HepG2 (cell line): ENCODE data around the gene NUDT9. TPM values are rescaled to one million over a fixed set of nuclear protein-coding genes. Genes with fewer than 3 reads are reported as not detected.
A peak's percentile ranks its signal among the peaks of the same experiment; 100 is the strongest.

ENCODE experiments used
- ATAC-seq: fragments of 200-7000 bp; cut with Tn5 transposase; 3 replicates; pipeline ENCODE4 v1.9.1; 2020; ENCODE audit warnings: mild to moderate bottlenecking, moderate library complexity
- Bru-seq: library from RNA; stranded (reverse); fragments of 400-500 nt; gene quantifications from one replicate; lab custom pipeline; 2021; lab: Mats Ljungman, UMichigan
- BruChase-seq, 2 experiments: library from RNA; stranded (reverse); fragments of 400-500 nt; gene quantifications; one replicate each; lab custom pipeline; 2021; lab: Mats Ljungman, UMichigan
- BruUV-seq: library from RNA; stranded (reverse); fragments of 400-500 nt; replicated peaks from 2 replicates; lab custom pipeline; 2021; lab: Mats Ljungman, UMichigan
- CTCF ChIA-PET: fragments of 300-600 bp; formaldehyde crosslinking; extraction: SDS; loops from one replicate; lab custom pipeline; 2021; ENCODE audit warnings: low total read pairs, inconsistent platforms, low intra/inter-chr PET ratio; lab: Yijun Ruan, JAX
- POLR2A ChIA-PET: fragments of 350-600 bp; sonication (Branson Sonifier 250); formaldehyde crosslinking; loops from one replicate; lab custom pipeline; 2020; ENCODE audit warnings: antibody characterized with exemption, inconsistent platforms; lab: Yijun Ruan, JAX
- DNase-seq: peaks from one replicate; pipeline ENCODE4 v3.0.0-alpha.2; 2015; ENCODE audit warnings: low spot score
- FAIRE-seq: peaks from 3 replicates; lab custom pipeline; 2011; peaks lifted over from hg19 to GRCh38; lab: Jason Lieb, UNC
- H2AFZ ChIP-seq: one replicate; pipeline ENCODE4 v1.6.1; 2011; ENCODE audit warnings: low read length, inconsistent platforms
- H3K27ac ChIP-seq: fragments of 300-600 bp; 3 replicates; pipeline ENCODE4 v1.8.0; 2011; ENCODE audit warnings: mixed run types, mild to moderate bottlenecking, mixed read lengths, low read length, inconsistent platforms; ENCODE audit not compliant: insufficient read depth; ENCODE audit errors: extremely low read length
- H3K27me3 ChIP-seq, 2 experiments: fragments of 200-600 bp in 1 of 2; 2 replicates in 1 of 2; 3 replicates in 1 of 2; pipeline versions ENCODE4 v1.6.0 to v1.8.0; 2011; ENCODE audit warnings: low read length in 2 of 2, mild to moderate bottlenecking in 2 of 2, moderate library complexity in 2 of 2, inconsistent platforms in 1 of 2; ENCODE audit not compliant: insufficient read depth in 2 of 2, control insufficient read depth in 1 of 2
- H3K36me3 ChIP-seq, 2 experiments: fragments of 200-600 bp in 1 of 2; replicated peaks in 1 of 2; 2 replicates in 1 of 2; 3 replicates in 1 of 2; pipeline versions ENCODE4 v1.5.1 to v1.8.0; 2011; ENCODE audit warnings: low read length in 2 of 2, inconsistent platforms in 1 of 2; ENCODE audit not compliant: insufficient read depth in 2 of 2, control insufficient read depth in 1 of 2
- H3K4me1 ChIP-seq: 2 replicates; pipeline ENCODE4 v1.5.1; 2012; ENCODE audit warnings: low read length, inconsistent platforms; ENCODE audit not compliant: insufficient read depth
- H3K4me2 ChIP-seq: 2 replicates; pipeline ENCODE4 v1.6.0; 2011; ENCODE audit warnings: low read depth, low read length, inconsistent platforms
- H3K4me3 ChIP-seq, 3 experiments: fragments of 200-600 bp in 1 of 3; sonication (generic), shearing (Covaris generic) in 1 of 3; replicated peaks in 1 of 3; 2 replicates each; pipeline ENCODE4 v1.5.1; 2011 to 2016; ENCODE audit warnings: low read length in 3 of 3, inconsistent platforms in 2 of 3, low read depth in 2 of 3, mild to moderate bottlenecking in 2 of 3, control low read depth in 1 of 3, mixed read lengths in 1 of 3; ENCODE audit not compliant: insufficient read depth in 1 of 3
- H3K79me2 ChIP-seq: one replicate; pipeline ENCODE4 v1.6.1; 2011; ENCODE audit warnings: low read length, inconsistent platforms; ENCODE audit not compliant: insufficient read depth
- H3K9ac ChIP-seq: 2 replicates; pipeline ENCODE4 v1.6.0; 2011; ENCODE audit warnings: mild to moderate bottlenecking, low read depth, low read length, inconsistent platforms; ENCODE audit not compliant: insufficient read depth
- H3K9me3 ChIP-seq: 2 replicates; pipeline ENCODE4 v1.5.1; 2012; ENCODE audit warnings: mild to moderate bottlenecking, low read length
- H4K20me1 ChIP-seq: 2 replicates; pipeline ENCODE4 v1.6.0; 2011; ENCODE audit warnings: inconsistent platforms, mild to moderate bottlenecking, low read length, moderate library complexity; ENCODE audit not compliant: insufficient read depth
- CENPBD1 ChIP-seq: sonication (generic); formaldehyde crosslinking; IDR thresholded peaks from 2 replicates; pipeline ENCODE4 v1.8.0; 2022; ENCODE audit warnings: missing genetic modification reagents, low read depth, mild to moderate bottlenecking, borderline replicate concordance
- ETS1 ChIP-seq: sonication (generic); formaldehyde crosslinking; IDR thresholded peaks from 2 replicates; pipeline ENCODE4 v1.4.0; 2020; ENCODE audit warnings: missing genetic modification reagents
- MNT ChIP-seq: fragments of 450-650 bp; IDR thresholded peaks from 2 replicates; pipeline ENCODE4 v1.6.1; 2016
- PATZ1 ChIP-seq: sonication (generic); formaldehyde crosslinking; IDR thresholded peaks from 2 replicates; pipeline ENCODE4 v1.4.0; 2020; ENCODE audit warnings: missing genetic modification reagents
- PAX8 ChIP-seq: sonication (generic); formaldehyde crosslinking; IDR thresholded peaks from 2 replicates; pipeline ENCODE4 v1.8.0; 2022; ENCODE audit warnings: mild to moderate bottlenecking, missing genetic modification reagents, borderline replicate concordance
- SMYD3 ChIP-seq: sonication (generic); formaldehyde crosslinking; IDR thresholded peaks from 2 replicates; pipeline ENCODE4 v1.8.1; 2023; ENCODE audit warnings: mild to moderate bottlenecking, missing genetic modification reagents
- ZNF567 ChIP-seq: sonication (generic); formaldehyde crosslinking; IDR thresholded peaks from 2 replicates; pipeline ENCODE4 v1.8.1; 2023; ENCODE audit warnings: mild to moderate bottlenecking, missing genetic modification reagents, borderline replicate concordance
- ZNF598 ChIP-seq: sonication (generic); formaldehyde crosslinking; IDR thresholded peaks from 2 replicates; pipeline ENCODE4 v1.5.1; 2020; ENCODE audit warnings: mild to moderate bottlenecking, missing genetic modification reagents, borderline replicate concordance
- ZNF737 ChIP-seq: sonication (generic); formaldehyde crosslinking; IDR thresholded peaks from 2 replicates; pipeline ENCODE4 v1.5.0; 2020; ENCODE audit warnings: missing genetic modification reagents, mild to moderate bottlenecking, borderline replicate concordance
- WGBS: methylation state at CpG from one replicate; pipeline ENCODE4 v1.1.6; 2017; ENCODE audit warnings: low lambda C conversion rate; 5-methylcytosine and 5-hydroxymethylcytosine counted together
- in situ Hi-C: cut with HindIII; loops from 2 replicates; pipeline ENCODE4 v1.10.0; 2017; ENCODE audit warnings: low pct_unique_long_range_greater_than_20kb; ENCODE audit not compliant: extremely low pct_ligation_motif_present
- intact Hi-C: fragments of 100-400 bp; cut with micrococcal nuclease; formaldehyde crosslinking; loops from one replicate; pipeline ENCODE4 v1.10.0; 2022; ENCODE audit not compliant: unreplicated experiment
- long read RNA-seq, 2 experiments: library from RNA in 1 of 2; library from polyadenylated mRNA in 1 of 2; stranded (forward) in 1 of 2; unstranded in 1 of 2; transcript quantifications; one replicate each; pipeline ENCODE4 v2.0.0, GENCODE V29; 2019 to 2022
- polyA minus RNA-seq, 3 experiments: library from RNA; depleted of rRNA, polyadenylated mRNA; stranded (reverse); fragments of >200 nt; gene quantifications; 2 replicates each; pipeline ENCODE4 v1.2.3, GENCODE V29; 2011; ENCODE audit warnings: low replicate concordance in 1 of 3
- polyA plus RNA-seq, 8 experiments: library from polyadenylated mRNA; depleted of rRNA in 3 of 8; stranded (reverse) in 7 of 8; unstranded in 1 of 8; fragments of >200 nt; fragmentation: Illumina TruSeq in 4 of 8; extraction: Trizol in 4 of 8; gene quantifications; 2 replicates each; pipeline versions ENCODE4 v1.2.1 to v1.2.3, GENCODE V29; 2011 to 2016; ENCODE audit warnings: low read depth in 4 of 8, missing spikeins in 1 of 8, mixed read lengths in 1 of 8; ENCODE audit not compliant: insufficient read depth in 1 of 8
- total RNA-seq, 5 experiments: library from RNA; depleted of rRNA; stranded (reverse); fragments of >200 nt; fragmentation: Illumina TruSeq; extraction: Trizol; gene quantifications; 2 replicates each; pipeline ENCODE4 v1.2.3, GENCODE V29; 2016; ENCODE audit warnings: low read depth in 1 of 5

The NUDT9 gene
- 9.7 and 10.4 TPM in 2 replicates for total RNA-seq (2016; rRNA removed; fragmentation: Illumina TruSeq; extraction: Trizol)
- total RNA-seq (2016; cell fraction: cytosol; rRNA removed; fragmentation: Illumina TruSeq; extraction: Trizol; ENCODE audit: low read depth): 4.4 and 4.5 TPM in 2 replicates
- 8.4 and 12.1 TPM in 2 replicates for total RNA-seq (2016; cell fraction: insoluble cytoplasmic fraction; rRNA removed; fragmentation: Illumina TruSeq; extraction: Trizol)
- 6.1 and 6.5 TPM in 2 replicates for total RNA-seq (2016; cell fraction: membrane; rRNA removed; fragmentation: Illumina TruSeq; extraction: Trizol)
- 12.8 and 15.6 TPM in 2 replicates for total RNA-seq (2016; cell fraction: nucleus; rRNA removed; fragmentation: Illumina TruSeq; extraction: Trizol)
- 11.2 and 12.3 TPM in 2 replicates for polyA plus RNA-seq (2011; rRNA removed)
- polyA plus RNA-seq (2011; cell fraction: cytosol; rRNA removed): 7.3 and 10.3 TPM in 2 replicates
- 6.9 and 8.4 TPM in 2 replicates for polyA plus RNA-seq (2011; cell fraction: nucleus; rRNA removed)
- polyA plus RNA-seq (2012): 19.7 and 20.0 TPM in 2 replicates
- 8.1 and 8.4 TPM in 2 replicates for polyA plus RNA-seq (2016; cell fraction: cytosol; fragmentation: Illumina TruSeq; extraction: Trizol; ENCODE audit: low read depth)
- 22.9 and 26.8 TPM in 2 replicates for polyA plus RNA-seq (2016; cell fraction: insoluble cytoplasmic fraction; fragmentation: Illumina TruSeq; extraction: Trizol; ENCODE audit: low read depth)
- 7.6 and 9.6 TPM in 2 replicates for polyA plus RNA-seq (2016; cell fraction: membrane; fragmentation: Illumina TruSeq; extraction: Trizol; ENCODE audit: low read depth)
- polyA plus RNA-seq (2016; cell fraction: nucleus; fragmentation: Illumina TruSeq; extraction: Trizol; ENCODE audit: insufficient read depth, low read depth): 41.0 and 46.0 TPM in 2 replicates
- 9.9 and 15.3 TPM in 2 replicates for polyA minus RNA-seq (2011; rRNA and poly(A)+ RNA removed; ENCODE audit: low replicate concordance)
- polyA minus RNA-seq (2011; cell fraction: cytosol; rRNA and poly(A)+ RNA removed): 6.2 and 9.4 TPM in 2 replicates
- 21.8 and 27.0 TPM in 2 replicates for polyA minus RNA-seq (2011; cell fraction: nucleus; rRNA and poly(A)+ RNA removed)
- Bru-seq, nascent RNA: percentile 70 among the genes with signal in this experiment
- percentile 64 among the genes with signal in this experiment for BruChase-seq, experiment 1, labeled RNA remaining after a 6-hour chase
- BruChase-seq, experiment 2, labeled RNA remaining after a 2-hour chase: percentile 61 among the genes with signal in this experiment
- long read RNA-seq, experiment 1, transcript NUDT9-201 (8 exons, 1,701 nt): major isoform, 24 of 34 reads
- long read RNA-seq, experiment 1, partial matches to known transcripts: 6 of 34 reads
- long read RNA-seq, experiment 1, other reads (novel, unspliced or antisense): 1 of 34 reads
- long read RNA-seq, experiment 2, transcript NUDT9-201 (8 exons, 1,701 nt): major isoform, 23 of 35 reads
- long read RNA-seq, experiment 2, partial matches to known transcripts: 8 of 35 reads
- long read RNA-seq, experiment 2, other reads (novel, unspliced or antisense): 3 of 35 reads

- peak within 1 kb of the TSS; percentile 79 to 91 (median 90) for H3K4me3 ChIP-seq
- peak within 1 kb of the TSS; percentile 89 for H2AFZ ChIP-seq
- ATAC-seq: peak; percentile 82
- CTCF ChIA-PET: no interaction called here
- H3K4me2 ChIP-seq: peak within 1 kb of the TSS; percentile 92
- 0 out of 2 replicates have a peak, but pooled peaks cover 2% of the 10 kb centered on the region for H4K20me1 ChIP-seq
- peak within 1 kb of the TSS; percentile 95 for H3K27ac ChIP-seq
- POLR2A ChIA-PET: interaction anchor here (0.6 to 9.6 kb wide), 9 partner anchors 12 to 114 kb away, joined by 3 to 172 read pairs (median 5); partner anchors contain the start of gene HSD17B11
- in situ Hi-C loops (no loop called here), intact Hi-C loops (loop anchor here (1.0 to 10.0 kb wide), 4 partner anchors 29 to 48 kb away; partner anchors contain the start of gene HSD17B11)
- under 1% methylated on average over 38 of the region's 58 CpGs for WGBS
- H3K36me3 ChIP-seq: no peaks in the 10 kb centered on the region
- FAIRE-seq: peak; percentile 58
- peak within 1 kb of the TSS; percentile 86 for H3K9ac ChIP-seq
- peak; percentile 80 for DNase-seq
- TSS peak; percentile 95 for BruUV-seq
- H3K27me3 ChIP-seq: no peaks in the 10 kb centered on the region; a peak in 1 of 5 replicates
- peaks cover 37% of the 10 kb centered on the region for H3K79me2 ChIP-seq
- H3K9me3 ChIP-seq: no peaks in the 10 kb centered on the region
- peaks cover 72% of the 10 kb centered on the region for H3K4me1 ChIP-seq
- no peak for TF ChIP-seq CENPBD1
- no peak for TF ChIP-seq ZNF737 (CRISPR knock-in tag)
- 0 out of 2 replicates have a peak, but pooled peaks have one; percentile 29 for TF ChIP-seq ZNF567
- TF ChIP-seq PATZ1 (CRISPR knock-in tag): 0 out of 2 replicates have a peak, but pooled peaks have one; percentile 13
- peak; percentile 82; the same call in 1 of the 2 replicates for TF ChIP-seq PAX8 (CRISPR knock-in tag)
- no peak for TF ChIP-seq ETS1 (CRISPR knock-in tag)
- no peak for TF ChIP-seq MNT
- no peak for TF ChIP-seq SMYD3 (CRISPR knock-in tag)
- TF ChIP-seq ZNF598 (CRISPR knock-in tag): peak; percentile 96
Observed at GRCh38 chr4:87422104-87423052, at the start of gene NUDT9. TSS of gene NUDT9 (plus strand) at chr4:87422573. CDS start at chr4:87422906, 333 bp downstream.
